Heart left ventricle (tissue), 13 donors: Measurements from ENCODE around the gene NPAS2.

ENCODE experiments used
- CTCF ChIP-seq, 12 donors: fragments of 200-600 bp; sonication (generic) in 4 of 12; IDR thresholded peaks; one replicate each; pipeline versions ENCODE4 v1.5.0 to v1.8.0; 2018 to 2022; ENCODE audit warnings: antibody characterized with exemption in 12 of 12, mild to moderate bottlenecking in 5 of 12
- POLR2A ChIP-seq, 2 donors: fragments of 450-650 bp; IDR thresholded peaks; one replicate each; pipeline ENCODE4 v1.6.1; 2017; ENCODE audit warnings: antibody characterized with exemption in 2 of 2, mild to moderate bottlenecking in 2 of 2, moderate library complexity in 2 of 2
- donor health status: ischemic (EF 13 %, LVEDD 7.1; RV severe dilation, severe dysfunction).
- donor health status: DM: no; HTN: yes; CAD: no.
- donor health status: DM: no; HTN: no; CAD: no.
- donor health status: ischemic (EF 25% LVEDD 6.9; RV normal size, moderate dysfunction).
- donor health status: ischemic (EF 25% LVEDD 5.7; RV mildly dilated, moderate dysfunction).
- donor health status: ischemic (EF 35%, LVEDD 5.7; RV mildly dilated, moderate dysfunction).
- donor health status: nonischemic (EF 11% LVEDD 7.7; RV severe dilation, severe dysfunction).
- donor health status: DM: yes; HTN: yes; CAD: no.
- donor health status: PGD.
- donor health status: ischemic (EF 29% LVEDD 5.4; RV normal size, mild dysfunction).
- donor health status: nonischemic (EF 23%, LVEDD 6.1; RV moderate dilation, normal function).

GRCh38 chr2:100909534-100910081, 89.7 kb downstream of the NPAS2 start:
- no peak for TF ChIP-seq CTCF (IDR thresholded peaks at IDR 0.05)
- TF ChIP-seq POLR2A (IDR thresholded peaks at IDR 0.05), result no peak
